Measurements from ENCODE around the gene LIPG. TPM values are rescaled to one million over a fixed set of nuclear protein-coding genes. Genes with fewer than 3 reads are reported as not detected.
"Not testable (repeated sequence)": the region's sequence is repeated elsewhere in the genome, so short reads cannot be mapped to it uniquely, and the experiment has no call there.

LIPG gene
- polyA plus RNA-seq, 1 donor (not counting 4 experiments of a cell fraction or from before 2014, with no cell fraction given) = 241 TPM

- no peak for TF ChIP-seq EZH2 (IDR thresholded peaks at IDR 0.05; ENCODE audit: low read length)
- no peak for TF ChIP-seq CTCF (optimal IDR thresholded peaks at IDR 0.05 in 1 of 3, IDR thresholded peaks at IDR 0.05 in 1 of 3, conservative IDR thresholded peaks at IDR 0.05 in 1 of 3; ENCODE audit: extremely low read depth in 1 of 3, insufficient read depth in 2 of 3, low read length in 3 of 3)
- no peak overlapping the region for H3K4me3 ChIP-seq (ENCODE audit: control insufficient read depth in 2 of 3, extremely low read depth in 1 of 3, insufficient read depth in 2 of 3, low read depth in 1 of 3, low read length in 3 of 3)
- H3K79me2 ChIP-seq (ENCODE audit: control insufficient read depth, insufficient read depth, low read length) = peaks cover 21% of the 10 kb centered on the region
- H3K4me1 ChIP-seq (ENCODE audit: control insufficient read depth, extremely low read depth, insufficient read depth, low read length) = peaks cover 28% of the 10 kb centered on the region
- no peak overlapping the region for H3K4me2 ChIP-seq (ENCODE audit: control insufficient read depth, extremely low read depth, insufficient read depth, low read depth, low read length)
- peaks cover 28 to 63% of the 10 kb centered on the region in 2 experiments for H3K36me3 ChIP-seq (ENCODE audit: control insufficient read depth in 2 of 2, extremely low read depth in 1 of 2, insufficient read depth in 2 of 2, low read length in 2 of 2)
- no peak overlapping the region for H3K9ac ChIP-seq (ENCODE audit: control insufficient read depth, extremely low read depth, insufficient read depth, low read length)
- no peak overlapping the region for H2AFZ ChIP-seq (ENCODE audit: control insufficient read depth, low read length)
- dilution Hi-C loops (cut with MboI; ENCODE audit: extremely low pct_ligation_motif_present, low sequenced_read_pairs) = no loop called here
- H3K9me1 ChIP-seq (ENCODE audit: control insufficient read depth, extremely low read depth, insufficient read depth, low read length) = no peaks in the 10 kb centered on the region
- no peaks in the 10 kb centered on the region for H3K27me3 ChIP-seq (ENCODE audit: control insufficient read depth, extremely low read depth, insufficient read depth, low read length)
- FAIRE-seq (no peak), DNase-seq (ENCODE audit: low read depth, low spot score) (no peak)
- H3K9me3 ChIP-seq (ENCODE audit: control insufficient read depth, low read depth, low read length) = no peaks in the 10 kb centered on the region
- peaks cover 5% of the 10 kb centered on the region for H4K20me1 ChIP-seq (ENCODE audit: control insufficient read depth, extremely low read depth, insufficient read depth, low read length)
- H3K27ac ChIP-seq (ENCODE audit: control insufficient read depth, insufficient read depth, low read length) = no peak overlapping the region
Observed at GRCh38 chr18:49572611-49573345, 10.9 kb downstream of the LIPG start.

GRCh38 chr18:49573835-49574234 is 12.0 kb downstream of the LIPG start:
- no peak overlapping the region for H3K27ac ChIP-seq (ENCODE audit: control insufficient read depth, insufficient read depth, low read length)
- DNase-seq (ENCODE audit: low read depth, low spot score) = no peak
- H3K9me1 ChIP-seq (ENCODE audit: control insufficient read depth, extremely low read depth, insufficient read depth, low read length) = no peaks in the 10 kb centered on the region
- H3K4me3 ChIP-seq (ENCODE audit: control insufficient read depth in 2 of 3, extremely low read depth in 1 of 3, insufficient read depth in 2 of 3, low read depth in 1 of 3, low read length in 3 of 3) = no peak overlapping the region
- no peaks in the 10 kb centered on the region for H3K9me3 ChIP-seq (ENCODE audit: control insufficient read depth, low read depth, low read length)
- H3K4me2 ChIP-seq (ENCODE audit: control insufficient read depth, extremely low read depth, insufficient read depth, low read depth, low read length) = no peak overlapping the region
- dilution Hi-C loops (cut with MboI; ENCODE audit: extremely low pct_ligation_motif_present, low sequenced_read_pairs) = no loop called here
- H3K4me1 ChIP-seq (ENCODE audit: control insufficient read depth, extremely low read depth, insufficient read depth, low read length) = peaks cover 21% of the 10 kb centered on the region
- H3K27me3 ChIP-seq (ENCODE audit: control insufficient read depth, extremely low read depth, insufficient read depth, low read length) = no peaks in the 10 kb centered on the region
- no peak overlapping the region for H3K9ac ChIP-seq (ENCODE audit: control insufficient read depth, extremely low read depth, insufficient read depth, low read length)
- H3K36me3 ChIP-seq (ENCODE audit: control insufficient read depth in 2 of 2, extremely low read depth in 1 of 2, insufficient read depth in 2 of 2, low read length in 2 of 2) = peaks cover 27 to 56% of the 10 kb centered on the region in 2 experiments
- peaks cover 5% of the 10 kb centered on the region for H4K20me1 ChIP-seq (ENCODE audit: control insufficient read depth, extremely low read depth, insufficient read depth, low read length)
- H3K79me2 ChIP-seq (ENCODE audit: control insufficient read depth, insufficient read depth, low read length) = peaks cover 20% of the 10 kb centered on the region
- TF ChIP-seq CTCF (optimal IDR thresholded peaks at IDR 0.05 in 1 of 3, IDR thresholded peaks at IDR 0.05 in 1 of 3, conservative IDR thresholded peaks at IDR 0.05 in 1 of 3; ENCODE audit: extremely low read depth in 1 of 3, insufficient read depth in 2 of 3, low read length in 3 of 3) (no peak), EZH2 (IDR thresholded peaks at IDR 0.05; ENCODE audit: low read length) (no peak)
- no peak for FAIRE-seq
- no peak overlapping the region for H2AFZ ChIP-seq (ENCODE audit: control insufficient read depth, low read length)

GRCh38 chr18:49579041-49579440 is 17.2 kb downstream of the LIPG start:
- H3K27ac ChIP-seq (ENCODE audit: control insufficient read depth, insufficient read depth, low read length); H3K27me3 ChIP-seq (ENCODE audit: control insufficient read depth, extremely low read depth, insufficient read depth, low read length); dilution Hi-C loops (cut with MboI; ENCODE audit: extremely low pct_ligation_motif_present, low sequenced_read_pairs); DNase-seq (ENCODE audit: low read depth, low spot score); FAIRE-seq; H3K9me3 ChIP-seq (ENCODE audit: control insufficient read depth, low read depth, low read length); H4K20me1 ChIP-seq (ENCODE audit: control insufficient read depth, extremely low read depth, insufficient read depth, low read length); H3K4me1 ChIP-seq (ENCODE audit: control insufficient read depth, extremely low read depth, insufficient read depth, low read length); H3K4me2 ChIP-seq (ENCODE audit: control insufficient read depth, extremely low read depth, insufficient read depth, low read depth, low read length); H2AFZ ChIP-seq (ENCODE audit: control insufficient read depth, low read length); H3K79me2 ChIP-seq (ENCODE audit: control insufficient read depth, insufficient read depth, low read length); H3K9ac ChIP-seq (ENCODE audit: control insufficient read depth, extremely low read depth, insufficient read depth, low read length); H3K4me3 ChIP-seq (ENCODE audit: control insufficient read depth in 2 of 3, extremely low read depth in 1 of 3, insufficient read depth in 2 of 3, low read depth in 1 of 3, low read length in 3 of 3); H3K9me1 ChIP-seq (ENCODE audit: control insufficient read depth, extremely low read depth, insufficient read depth, low read length): not testable (repeated sequence)
- H3K36me3 ChIP-seq (ENCODE audit: control insufficient read depth in 2 of 2, extremely low read depth in 1 of 2, insufficient read depth in 2 of 2, low read length in 2 of 2) = peaks cover 32 to 57% of the 10 kb centered on the region in 2 experiments

GRCh38 chr18:49579583-49579982 is 17.7 kb downstream of the LIPG start:
- FAIRE-seq; H2AFZ ChIP-seq (ENCODE audit: control insufficient read depth, low read length); H3K4me2 ChIP-seq (ENCODE audit: control insufficient read depth, extremely low read depth, insufficient read depth, low read depth, low read length); H3K9ac ChIP-seq (ENCODE audit: control insufficient read depth, extremely low read depth, insufficient read depth, low read length); H3K27ac ChIP-seq (ENCODE audit: control insufficient read depth, insufficient read depth, low read length); H3K9me1 ChIP-seq (ENCODE audit: control insufficient read depth, extremely low read depth, insufficient read depth, low read length); H4K20me1 ChIP-seq (ENCODE audit: control insufficient read depth, extremely low read depth, insufficient read depth, low read length); H3K9me3 ChIP-seq (ENCODE audit: control insufficient read depth, low read depth, low read length); H3K27me3 ChIP-seq (ENCODE audit: control insufficient read depth, extremely low read depth, insufficient read depth, low read length); H3K4me1 ChIP-seq (ENCODE audit: control insufficient read depth, extremely low read depth, insufficient read depth, low read length); DNase-seq (ENCODE audit: low read depth, low spot score); dilution Hi-C loops (cut with MboI; ENCODE audit: extremely low pct_ligation_motif_present, low sequenced_read_pairs); H3K79me2 ChIP-seq (ENCODE audit: control insufficient read depth, insufficient read depth, low read length); H3K4me3 ChIP-seq (ENCODE audit: control insufficient read depth in 2 of 3, extremely low read depth in 1 of 3, insufficient read depth in 2 of 3, low read depth in 1 of 3, low read length in 3 of 3): not testable (repeated sequence)
- peaks cover 35 to 57% of the 10 kb centered on the region in 2 experiments for H3K36me3 ChIP-seq (ENCODE audit: control insufficient read depth in 2 of 2, extremely low read depth in 1 of 2, insufficient read depth in 2 of 2, low read length in 2 of 2)

All from keratinocyte (primary cell).